ENCODE measurements around the gene SRP19. TPM values are rescaled to one million over a fixed set of nuclear protein-coding genes. Genes with fewer than 3 reads are reported as not detected.

SRP19 gene
- total RNA-seq, 1 donor from 2014 or later: 174 TPM

GRCh38 chr5:112848116-112848811, 12.8 kb upstream of the SRP19 start:
- no peaks in the 10 kb centered on the region for H3K36me3 Mint-ChIP-seq
- no peaks in the 10 kb centered on the region for H3K9me3 ChIP-seq (ENCODE audit: low read depth)
- H3K27me3 Mint-ChIP-seq (ENCODE audit: insufficient read depth, low read depth): no peaks in the 10 kb centered on the region
- DNase-seq (ENCODE audit: low spot score): peak; percentile 78
- peaks cover 6% of the 10 kb centered on the region for H3K4me1 Mint-ChIP-seq
- no peaks in the 10 kb centered on the region for H3K9me3 Mint-ChIP-seq
- H3K36me3 ChIP-seq: no peaks in the 10 kb centered on the region
- H3K4me2 ChIP-seq: peak overlapping the region; percentile 65
- no peaks in the 10 kb centered on the region for H3K4me1 ChIP-seq
- H2AFZ ChIP-seq (replicated peaks): peak overlapping the region; percentile 78
- H3K27ac ChIP-seq: no peak overlapping the region
- TF ChIP-seq CTCF (IDR thresholded peaks at IDR 0.05) (peak; percentile 72), EZH2phosphoT487 (IDR thresholded peaks at IDR 0.05) (no peak)
- H3K4me3 Mint-ChIP-seq: no peak overlapping the region
- H3K27ac Mint-ChIP-seq: peak overlapping the region; percentile 31
- H3K4me3 ChIP-seq: no peak overlapping the region
- no peak overlapping the region for H3K9ac ChIP-seq
- no peaks in the 10 kb centered on the region for H4K20me1 ChIP-seq (ENCODE audit: low read depth)
- H3F3A ChIP-seq (ENCODE audit: low read depth): peaks cover 8% of the 10 kb centered on the region
- H3K27me3 ChIP-seq: no peaks in the 10 kb centered on the region
- H3K79me2 ChIP-seq (ENCODE audit: low read depth): no peaks in the 10 kb centered on the region

- peaks cover 4% of the 10 kb centered on the region for H3K27me3 ChIP-seq
- no peak overlapping the region for H3K27ac ChIP-seq
- H3K4me1 Mint-ChIP-seq: peaks cover 6% of the 10 kb centered on the region
- no peak overlapping the region for H3K9ac ChIP-seq
- H3F3A ChIP-seq (ENCODE audit: low read depth): peaks cover 4% of the 10 kb centered on the region
- peaks cover 4% of the 10 kb centered on the region for H3K9me3 Mint-ChIP-seq
- no peaks in the 10 kb centered on the region for H3K9me3 ChIP-seq (ENCODE audit: low read depth)
- no peaks in the 10 kb centered on the region for H3K36me3 ChIP-seq
- no peaks in the 10 kb centered on the region for H3K4me1 ChIP-seq
- H3K4me3 Mint-ChIP-seq: no peak overlapping the region
- H3K79me2 ChIP-seq (ENCODE audit: low read depth): no peaks in the 10 kb centered on the region
- TF ChIP-seq EZH2phosphoT487 (IDR thresholded peaks at IDR 0.05) (no peak), EZH2 (IDR thresholded peaks at IDR 0.05) (no peak), CTCF (IDR thresholded peaks at IDR 0.05) (no peak)
- H4K20me1 ChIP-seq (ENCODE audit: low read depth): no peaks in the 10 kb centered on the region
- no peak overlapping the region for H2AFZ ChIP-seq (replicated peaks)
- no peak for DNase-seq (ENCODE audit: low spot score)
- no peak overlapping the region for H3K4me3 ChIP-seq
- no peaks in the 10 kb centered on the region for H3K36me3 Mint-ChIP-seq
- H3K4me2 ChIP-seq: no peak overlapping the region
- H3K27ac Mint-ChIP-seq: no peak overlapping the region
- peaks cover 5% of the 10 kb centered on the region for H3K27me3 Mint-ChIP-seq (ENCODE audit: insufficient read depth, low read depth)
Measured at GRCh38 chr5:112849912-112850311, 11.2 kb upstream of the SRP19 start.

- peaks cover 41% of the 10 kb centered on the region for H3K27me3 ChIP-seq
- H3K4me1 ChIP-seq: no peaks in the 10 kb centered on the region
- Mint-ChIP-seq H3K9me3 (peaks cover 4% of the 10 kb centered on the region), H3K36me3 (no peaks in the 10 kb centered on the region), H3K4me1 (no peaks in the 10 kb centered on the region), H3K27ac (no peak overlapping the region), H3K4me3 (no peak overlapping the region), H3K27me3 (ENCODE audit: insufficient read depth, low read depth) (peaks cover 5% of the 10 kb centered on the region)
- no peaks in the 10 kb centered on the region for H4K20me1 ChIP-seq (ENCODE audit: low read depth)
- DNase-seq (ENCODE audit: low spot score): no peak
- H3F3A ChIP-seq (ENCODE audit: low read depth): no peaks in the 10 kb centered on the region
- no peak overlapping the region for H3K4me2 ChIP-seq
- TF ChIP-seq EZH2 (IDR thresholded peaks at IDR 0.05) (no peak), EZH2phosphoT487 (IDR thresholded peaks at IDR 0.05) (no peak), CTCF (IDR thresholded peaks at IDR 0.05) (no peak)
- H3K79me2 ChIP-seq (ENCODE audit: low read depth): no peaks in the 10 kb centered on the region
- H3K36me3 ChIP-seq: no peaks in the 10 kb centered on the region
- H3K27ac ChIP-seq: no peak overlapping the region
- H3K9ac ChIP-seq: no peak overlapping the region
- H3K4me3 ChIP-seq: no peak overlapping the region
- no peak overlapping the region for H2AFZ ChIP-seq (replicated peaks)
- no peaks in the 10 kb centered on the region for H3K9me3 ChIP-seq (ENCODE audit: low read depth)
Measured at GRCh38 chr5:112854651-112855050, 6.4 kb upstream of the SRP19 start.

Measured in neural progenitor cell (in vitro differentiated cells).